GM12878 (cell line): ENCODE measurements around the gene ITGB5.

Experiments used
- CTCF ChIP-seq, 3 experiments: IDR thresholded peaks in 2 of 3; conservative IDR thresholded peaks in 1 of 3; 2 replicates each; pipeline ENCODE4 v1.5.1; 2011; ENCODE audit warnings: low read depth in 3 of 3, low read length in 3 of 3, mild to moderate bottlenecking in 3 of 3, control low read depth in 2 of 3, moderate library complexity in 2 of 3, inconsistent platforms in 1 of 3, mixed read lengths in 1 of 3; ENCODE audit not compliant: control insufficient read depth in 2 of 3, insufficient read depth in 1 of 3; ENCODE audit errors: extremely low read depth in 1 of 3
- CUX1 ChIP-seq: IDR thresholded peaks from 2 replicates; pipeline ENCODE4 v1.6.1; 2012; ENCODE audit warnings: improper control_type of control experiment, low read depth, low read length; ENCODE audit not compliant: insufficient replicate concordance

GRCh38 chr3:124890573-124891190 is 3.5 kb upstream of the ITGB5 start:
- TF ChIP-seq CUX1 (no peak), CTCF (IDR thresholded peaks at IDR 0.05 in 2 of 3, conservative IDR thresholded peaks at IDR 0.05 in 1 of 3; ENCODE audit: control insufficient read depth in 2 of 3, extremely low read depth in 1 of 3, insufficient read depth in 1 of 3, low read depth in 3 of 3, low read length in 3 of 3) (no peak)
